GM19463 (cell line): ENCODE data around the gene ALCAM.
"Not testable (repeated sequence)": the region's sequence is repeated elsewhere in the genome, so short reads cannot be mapped to it uniquely, and the experiment has no call there.

ENCODE experiments used
- ATAC-seq: cut with Tn5 transposase; IDR thresholded peaks from one replicate; pipeline ENCODE4 v1.9.1; 2021; ENCODE audit warnings: mild to moderate bottlenecking, moderate library complexity; ENCODE audit not compliant: unreplicated experiment

ALCAM gene

DNA sequence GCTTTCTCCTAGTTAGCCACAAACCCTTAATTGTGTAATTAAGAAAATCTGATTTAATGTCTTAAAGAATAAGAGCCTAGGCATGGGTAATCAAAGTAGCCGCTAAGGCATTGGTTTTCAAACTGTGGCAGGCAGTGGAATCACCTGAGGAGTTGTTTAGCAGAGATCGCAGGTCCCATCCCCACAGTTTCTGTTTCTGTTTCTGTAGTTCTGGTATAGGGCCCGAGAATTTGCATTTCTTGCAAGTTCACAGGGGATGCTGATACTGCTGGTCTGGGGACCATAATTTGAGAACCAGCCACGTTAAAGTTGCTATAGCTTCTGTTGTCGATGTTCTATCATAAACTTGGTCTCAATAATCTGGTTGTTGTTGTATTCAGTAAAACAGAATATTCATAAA lies 204.3 kb downstream of the ALCAM start:
- no peak for ATAC-seq

DNA sequence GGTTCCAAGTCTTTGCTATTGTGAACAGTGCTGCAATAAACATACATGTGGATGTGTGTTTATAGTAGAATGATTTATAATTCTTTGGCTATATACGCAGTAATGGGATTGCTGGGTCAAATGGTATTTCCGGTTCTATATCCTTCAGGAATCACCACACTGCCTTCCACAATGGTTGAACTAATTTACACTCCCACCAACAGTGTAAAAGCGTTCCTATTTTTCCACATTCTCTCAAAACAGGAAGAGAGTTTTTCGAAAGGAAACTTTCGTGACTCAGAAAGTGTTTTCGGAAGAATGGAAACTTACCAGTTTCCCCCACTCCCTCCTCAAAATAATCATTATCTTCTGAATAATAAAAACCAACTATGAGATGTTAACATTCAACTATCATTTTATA lies 205.8 kb downstream of the ALCAM start:
- no peak for ATAC-seq

DNA sequence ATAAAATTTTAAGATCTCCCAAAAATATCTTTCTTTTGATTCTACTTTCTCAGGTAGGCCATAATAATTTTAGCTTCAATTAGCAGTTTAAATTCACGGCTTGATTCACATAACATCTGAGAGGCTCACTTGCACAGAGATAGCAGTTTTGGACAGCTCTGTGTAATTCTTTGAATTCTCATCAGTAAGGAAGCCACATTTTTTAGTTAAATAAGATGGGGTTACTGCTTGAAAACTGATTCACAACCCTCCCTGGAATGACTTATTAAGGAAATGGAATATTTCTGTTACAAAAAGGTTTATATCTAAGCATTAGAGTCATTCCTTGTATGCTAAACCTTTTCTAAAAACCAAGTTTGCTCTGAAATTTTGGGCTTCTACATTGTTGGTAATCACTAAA lies 212.7 kb downstream of the ALCAM start:
- no peak for ATAC-seq

DNA sequence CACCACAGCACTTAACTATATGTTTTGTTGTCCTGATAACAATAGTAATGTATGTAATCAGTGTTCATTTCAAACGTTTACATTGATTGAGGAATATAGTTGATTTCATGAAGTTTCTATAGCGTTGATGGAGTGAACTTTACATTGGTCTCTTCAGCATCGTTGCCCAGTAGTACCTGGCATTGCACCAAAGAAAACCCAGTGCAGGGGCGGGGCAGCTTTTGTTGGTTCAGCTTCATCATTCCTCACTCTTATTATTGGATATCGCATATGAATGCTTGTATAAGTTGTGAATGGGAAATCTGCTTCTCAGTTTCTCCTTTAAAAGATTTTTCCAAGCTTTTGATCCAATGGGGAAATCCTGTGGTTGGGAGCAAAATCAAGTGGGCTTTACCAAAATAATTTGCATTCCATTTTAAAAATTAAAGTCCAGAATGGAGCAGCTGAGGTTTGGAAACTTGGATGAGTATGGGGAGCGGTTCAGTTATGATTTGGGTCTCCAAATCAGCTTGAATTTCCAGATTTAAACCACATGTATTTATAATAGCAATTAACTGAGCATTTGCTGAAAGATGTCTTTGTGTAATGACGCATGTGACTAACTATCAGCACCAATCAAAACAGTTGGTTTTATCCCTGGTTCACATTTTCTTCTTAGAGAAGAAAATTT lies 213.7 kb downstream of the ALCAM start:
- no peak for ATAC-seq

DNA sequence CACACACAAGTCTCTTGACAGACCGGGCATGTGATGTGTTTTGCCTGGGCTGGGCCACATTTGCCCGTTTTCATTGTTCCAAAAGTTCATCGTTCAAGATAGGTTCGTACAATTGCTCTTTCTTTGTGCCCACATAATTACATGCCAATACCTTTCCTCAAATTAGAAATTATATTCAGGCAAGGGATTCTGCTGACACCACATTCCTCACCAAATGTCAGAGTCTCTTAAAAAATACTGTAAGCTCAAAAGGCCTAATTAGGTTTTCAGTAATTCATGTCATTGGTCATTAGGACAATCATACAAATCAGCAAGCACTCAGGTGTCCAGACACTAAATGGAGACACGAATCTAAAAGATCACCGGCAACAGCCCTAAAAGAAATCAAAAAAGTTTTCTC lies 215.3 kb downstream of the ALCAM start:
- no peak for ATAC-seq

DNA sequence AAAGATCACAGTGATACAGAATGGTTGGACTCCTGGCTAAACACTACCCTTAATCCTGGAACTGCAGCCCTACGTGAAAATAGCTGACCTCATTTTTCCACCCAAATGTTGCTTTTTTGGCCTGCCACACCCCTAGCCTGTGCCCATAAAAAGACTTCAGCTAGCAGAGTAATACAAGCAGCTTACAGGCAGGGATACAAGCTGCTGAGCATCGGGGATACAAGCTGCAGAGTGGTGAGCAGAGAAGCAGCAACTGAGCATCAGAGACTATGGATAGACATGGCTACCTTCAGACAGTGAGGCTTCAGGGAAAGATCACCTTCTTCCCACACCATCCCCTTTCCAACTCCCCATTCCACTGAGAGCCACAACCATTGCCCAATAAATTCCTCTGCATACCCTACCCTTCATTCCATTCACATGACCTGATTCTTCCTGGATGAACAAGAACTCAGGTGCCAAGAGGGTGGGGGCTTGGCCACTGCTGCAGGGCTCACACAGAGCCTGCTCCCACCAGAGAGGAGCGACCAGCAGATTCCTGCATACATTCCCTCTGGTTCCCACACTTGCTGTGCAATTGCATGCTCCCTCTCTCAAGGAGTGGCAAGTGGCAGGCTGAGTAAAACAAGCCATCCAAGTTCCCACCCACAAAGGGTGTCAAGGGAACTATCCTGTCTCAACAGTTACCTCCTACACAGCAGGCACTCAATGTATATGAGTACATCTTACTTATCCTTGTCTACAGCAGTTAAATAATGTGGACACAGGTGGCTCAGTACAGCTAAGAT lies 217.5 kb downstream of the ALCAM start:
- ATAC-seq = no peak

DNA sequence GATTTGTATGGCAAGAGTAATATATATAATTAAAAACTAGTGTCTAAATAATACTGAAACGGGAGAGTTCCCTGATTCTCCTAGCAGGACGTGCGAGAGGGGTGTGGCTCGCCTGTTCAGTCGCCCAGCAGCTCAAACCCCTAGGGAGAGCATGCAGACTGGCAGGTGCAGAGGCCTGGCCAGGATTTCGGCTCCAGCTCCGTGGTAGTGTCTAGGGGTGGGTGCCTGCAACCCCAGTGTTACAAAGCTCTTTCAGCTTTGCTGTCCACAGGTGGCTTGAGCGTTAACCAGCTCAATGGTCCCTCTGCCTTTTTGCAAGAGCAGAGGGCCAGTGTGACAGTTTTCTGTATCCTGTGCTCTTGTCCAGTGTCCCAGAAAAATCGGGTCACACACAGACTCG lies 226.6 kb downstream of the ALCAM start:
- no peak for ATAC-seq

DNA sequence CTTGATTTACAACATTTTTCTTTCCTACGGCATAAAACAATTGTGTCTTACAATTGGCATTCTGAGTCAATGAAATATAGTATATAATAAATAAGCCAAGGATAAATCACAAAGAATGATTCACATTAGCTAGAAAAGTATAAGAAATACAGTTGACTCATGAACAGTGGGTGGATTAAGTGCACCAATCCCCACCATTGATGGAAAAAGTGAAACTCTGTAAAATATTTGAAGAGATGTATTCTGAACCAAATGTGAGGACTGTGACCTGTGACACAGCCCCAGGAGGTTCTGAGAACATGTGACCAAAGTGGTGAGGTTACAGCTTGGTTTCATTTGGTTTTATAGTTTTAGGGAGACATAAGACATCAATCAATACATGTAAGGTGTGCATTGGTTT lies 227.5 kb downstream of the ALCAM start:
- ATAC-seq = no peak

DNA sequence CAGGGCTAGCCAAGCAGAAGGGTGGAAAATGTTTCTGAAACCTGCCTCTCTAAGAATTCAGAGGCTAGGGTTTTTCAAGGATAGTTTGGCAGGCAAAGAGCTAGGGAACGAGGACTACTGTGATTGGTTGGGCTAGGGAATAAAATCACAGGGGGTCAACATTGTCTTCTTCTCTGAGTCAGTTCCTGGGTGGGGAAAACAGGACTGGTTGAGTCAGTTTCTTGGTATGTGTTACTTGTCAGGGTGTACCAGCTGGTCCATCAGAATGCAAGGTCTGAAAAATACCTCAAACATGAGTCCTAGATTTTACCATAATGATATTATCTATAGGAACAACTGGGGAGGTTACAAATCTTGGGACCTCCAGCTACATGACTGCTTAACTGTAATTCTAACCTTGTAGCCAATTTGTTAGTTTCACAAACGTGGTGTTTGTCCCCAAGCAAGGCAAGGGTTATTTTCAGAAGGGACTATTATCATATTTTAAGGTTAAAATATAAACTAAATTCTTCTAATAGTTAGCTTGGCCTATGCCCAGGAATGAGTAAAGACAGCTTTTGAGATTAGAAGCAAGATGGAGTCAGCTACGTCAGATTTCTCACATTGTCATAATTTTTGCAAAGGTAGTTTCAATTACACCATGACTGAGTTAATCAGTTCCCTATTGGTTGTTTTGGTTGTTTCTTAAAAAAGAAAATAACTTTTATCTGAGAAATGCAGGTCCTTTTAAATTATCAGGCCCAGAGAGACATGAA lies 231.5 kb downstream of the ALCAM start:
- peak; percentile 35 for ATAC-seq

DNA sequence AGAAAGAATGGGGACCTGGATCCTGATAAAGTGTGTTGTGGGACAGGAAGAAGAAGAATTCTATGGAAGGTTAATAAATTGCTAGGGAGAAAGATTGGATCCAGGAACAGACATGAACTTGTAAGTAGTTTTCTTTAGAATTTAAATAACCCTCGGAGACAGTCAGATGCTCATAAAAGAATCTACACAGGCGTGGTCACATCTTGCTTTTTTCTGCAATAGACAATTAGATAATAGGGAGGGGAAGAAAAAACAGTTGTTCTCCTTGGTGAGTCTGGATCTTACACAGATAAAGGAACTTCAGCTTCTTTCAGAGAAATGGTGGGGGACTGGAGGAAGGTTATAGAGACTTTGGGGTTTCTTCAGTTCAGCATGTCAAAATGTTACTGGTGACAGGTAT lies 232.6 kb downstream of the ALCAM start:
- no peak for ATAC-seq

DNA sequence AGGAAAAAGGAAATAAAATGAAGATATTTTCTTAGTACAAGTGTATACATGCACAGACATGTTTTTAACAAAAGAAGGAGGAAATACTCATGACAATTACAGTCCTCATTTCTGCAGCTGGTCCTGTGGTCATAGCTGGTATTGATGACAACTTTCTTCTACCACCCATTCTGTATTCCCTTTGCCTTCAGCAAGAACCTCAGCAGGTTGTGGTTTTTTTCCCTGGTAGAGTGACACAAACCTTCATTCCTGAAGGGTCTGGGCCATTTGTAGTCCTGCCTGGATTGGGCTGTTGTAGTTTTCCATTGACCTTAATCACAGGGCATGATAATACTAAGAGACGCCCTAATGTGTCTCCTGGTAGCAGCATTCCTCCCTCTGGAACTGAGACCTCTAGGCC lies 235.0 kb downstream of the ALCAM start:
- ATAC-seq = not testable (repeated sequence)

DNA sequence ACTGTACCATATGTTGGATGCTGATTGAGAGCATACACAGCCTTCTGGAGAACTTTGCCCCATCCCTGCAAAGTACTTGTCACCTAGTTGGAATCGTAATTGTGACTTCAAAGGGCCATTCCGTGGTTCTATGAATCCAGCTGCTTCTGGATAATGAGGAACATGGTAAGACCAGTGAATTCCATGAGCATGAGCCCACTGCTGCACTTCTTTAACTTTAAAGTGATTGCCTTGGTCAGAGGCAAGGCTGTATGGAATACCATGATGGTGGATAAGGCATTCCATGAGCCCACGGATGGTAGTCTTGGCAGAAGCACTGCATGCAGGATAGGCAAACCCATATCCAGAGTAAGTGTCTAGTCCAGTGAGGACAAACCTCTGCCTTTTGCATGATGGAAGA lies 235.6 kb downstream of the ALCAM start:
- not testable (repeated sequence) for ATAC-seq

DNA sequence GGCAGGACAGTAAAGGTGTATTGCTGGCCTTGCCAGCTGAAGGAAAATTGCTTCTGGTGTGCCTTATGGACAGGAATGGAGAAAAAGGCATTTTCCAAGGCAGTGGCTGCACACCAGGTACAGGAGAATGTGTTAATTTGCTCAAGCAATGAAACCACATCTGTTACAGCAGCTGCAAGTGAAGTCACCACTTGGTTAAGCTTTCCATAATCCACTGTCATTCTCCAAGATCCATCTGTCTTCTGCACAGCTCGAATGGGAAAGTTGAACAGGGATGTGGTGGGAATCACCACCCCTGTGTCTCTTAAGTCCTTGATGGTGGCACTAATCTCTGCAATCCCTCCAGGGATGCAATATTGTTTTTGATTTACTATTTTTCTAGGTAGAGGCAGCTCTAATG lies 236.8 kb downstream of the ALCAM start:
- not testable (repeated sequence) for ATAC-seq

DNA sequence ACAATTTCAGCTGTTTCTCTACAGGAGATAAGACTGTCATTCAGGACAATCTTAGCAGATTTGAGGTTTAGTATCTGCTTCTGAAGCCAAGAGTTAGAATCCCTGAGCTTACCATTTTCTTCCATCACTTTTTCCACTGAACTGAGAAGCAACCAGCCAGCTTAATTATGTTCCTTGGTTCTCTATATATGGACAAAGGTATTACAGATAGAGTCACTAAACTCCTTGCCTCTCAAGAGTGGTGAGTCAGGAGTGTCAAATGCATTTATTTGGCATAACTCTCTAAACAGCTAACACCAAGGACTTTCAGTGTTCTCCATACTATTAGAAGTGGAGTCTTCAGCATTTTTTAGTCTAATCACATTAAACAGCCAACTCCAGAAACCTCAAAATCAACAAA lies 239.3 kb downstream of the ALCAM start:
- ATAC-seq = no peak

DNA sequence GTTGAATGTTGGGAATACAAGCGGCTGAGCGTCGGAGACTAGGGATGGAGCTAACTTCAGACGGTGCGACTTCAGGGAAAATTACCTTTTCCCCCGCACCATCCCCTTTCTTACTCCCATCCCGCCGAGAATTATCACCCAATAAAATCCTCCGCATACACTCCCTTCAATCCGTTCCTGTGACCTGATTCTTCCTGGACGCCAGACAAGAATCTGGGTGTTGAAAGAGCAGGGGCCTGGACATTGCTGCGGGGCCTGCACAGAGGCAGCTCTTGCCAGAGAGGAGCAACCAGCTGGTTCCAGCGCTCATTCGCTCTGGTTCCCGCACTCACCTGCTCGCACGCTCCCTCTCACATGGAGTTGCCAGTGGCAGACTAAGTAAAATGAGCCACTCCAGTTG lies 241.9 kb downstream of the ALCAM start:
- ATAC-seq = no peak

DNA sequence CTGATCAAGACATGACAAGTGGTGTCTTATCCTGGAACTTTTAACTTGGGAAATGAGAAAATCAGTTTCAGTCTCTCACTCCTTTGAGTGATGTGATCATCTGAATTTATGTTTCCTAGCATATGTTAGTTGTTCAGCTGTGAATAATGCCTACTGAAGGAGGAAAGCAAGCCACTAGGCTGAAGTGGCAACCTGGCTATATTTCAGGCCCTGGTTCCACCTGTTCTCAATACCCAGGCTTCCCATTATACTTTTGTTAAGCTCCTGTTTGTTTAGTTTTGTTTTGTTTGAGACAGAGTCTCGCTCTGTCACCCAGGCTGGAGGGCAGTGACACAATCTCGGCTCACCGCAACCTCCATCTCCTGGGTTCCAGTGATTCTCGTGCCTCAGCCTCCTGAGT lies 243.8 kb downstream of the ALCAM start:
- no peak for ATAC-seq

DNA sequence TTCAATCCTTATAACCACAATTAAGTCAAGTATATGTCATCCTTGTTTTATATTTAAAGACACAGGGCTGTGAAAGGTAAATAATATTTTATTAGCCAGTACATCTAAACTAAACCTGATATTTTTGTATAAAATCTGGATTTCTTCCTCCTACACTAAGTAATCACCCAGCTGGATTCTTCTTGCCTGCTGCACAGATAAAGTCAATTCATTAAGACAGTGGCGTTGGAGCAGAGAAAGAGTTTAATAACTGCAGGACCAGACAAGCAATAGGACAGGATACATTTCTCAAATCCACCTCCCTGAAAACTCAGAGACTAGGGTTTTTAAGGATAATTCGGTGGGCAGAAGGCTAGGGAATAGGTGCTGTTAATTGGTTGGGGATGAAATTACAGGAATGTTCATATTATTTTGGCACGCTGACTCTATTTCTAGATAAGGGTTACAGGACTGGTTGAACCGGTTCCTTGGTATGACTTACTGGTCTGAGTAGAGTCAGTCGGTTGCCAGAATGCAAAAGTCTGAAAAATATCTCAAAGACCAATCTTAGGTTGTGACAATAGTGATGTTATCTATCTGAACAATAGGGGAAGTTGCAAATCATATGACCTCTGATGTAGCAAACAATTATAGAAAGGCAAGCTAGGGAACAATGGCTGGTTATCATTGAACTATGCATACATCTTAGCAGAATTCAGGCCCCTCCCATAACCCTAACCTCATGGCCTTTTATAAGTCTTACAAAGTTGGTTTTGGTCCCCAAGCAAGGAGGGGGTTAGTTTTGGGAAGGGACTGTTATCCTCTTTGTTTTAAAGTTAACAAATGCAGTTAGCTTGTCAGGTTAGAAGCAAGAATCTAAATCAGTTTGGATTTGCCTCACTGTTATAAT lies 244.8 kb downstream of the ALCAM start:
- no peak for ATAC-seq

DNA sequence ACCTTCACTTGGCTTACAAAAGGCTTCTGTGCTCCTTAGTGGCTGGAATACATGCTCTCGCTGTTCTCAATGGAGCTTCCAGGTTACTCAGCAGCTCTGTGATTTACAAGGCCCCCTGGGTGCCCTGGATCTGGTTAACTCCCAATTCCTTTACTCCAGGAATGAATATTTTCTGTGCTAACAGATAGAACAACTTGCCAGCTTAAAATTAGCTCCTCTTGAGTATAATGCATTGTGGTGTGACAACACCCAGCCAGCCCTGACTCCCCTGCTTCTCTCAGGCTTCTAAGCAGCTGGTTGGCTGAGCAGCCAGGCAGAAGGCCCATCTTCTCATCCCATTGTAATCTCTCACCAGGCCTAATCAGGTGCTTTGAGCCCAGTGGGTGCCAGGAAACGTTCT lies 246.4 kb downstream of the ALCAM start:
- no peak for ATAC-seq

DNA sequence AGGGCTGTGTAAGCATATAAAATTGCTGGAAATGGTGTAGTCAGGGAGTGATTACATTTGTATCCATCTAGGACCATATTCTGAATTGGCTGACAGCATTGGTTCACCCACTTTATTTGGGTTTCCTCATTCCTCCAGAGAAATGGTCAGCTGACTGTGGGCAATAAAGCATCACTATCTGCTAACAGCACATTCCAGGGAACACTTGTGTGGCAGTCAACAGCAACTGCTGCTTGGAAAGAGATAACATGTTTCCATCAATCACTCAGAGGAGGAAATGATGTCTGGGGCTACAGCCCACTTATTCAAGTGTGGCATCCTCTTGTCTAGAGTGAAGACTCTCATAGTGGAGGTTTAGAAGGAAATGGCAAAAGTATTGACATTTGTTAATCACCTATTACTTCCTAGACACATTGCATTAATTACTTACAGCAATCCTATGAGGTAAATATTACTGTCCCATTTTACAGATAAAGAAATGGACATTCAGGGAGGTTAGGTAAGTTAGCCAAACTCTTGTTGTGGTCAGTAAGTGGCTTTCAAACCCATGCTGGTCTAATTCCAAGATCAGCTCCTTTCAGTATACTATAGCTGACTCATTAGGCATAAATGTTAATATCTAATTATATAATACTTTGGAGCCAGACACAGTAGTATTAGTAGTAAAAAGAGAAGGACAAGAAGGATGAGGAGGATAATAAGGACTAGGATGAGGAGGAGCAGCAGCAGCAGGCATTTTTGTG lies 247.8 kb downstream of the ALCAM start:
- ATAC-seq = no peak

DNA sequence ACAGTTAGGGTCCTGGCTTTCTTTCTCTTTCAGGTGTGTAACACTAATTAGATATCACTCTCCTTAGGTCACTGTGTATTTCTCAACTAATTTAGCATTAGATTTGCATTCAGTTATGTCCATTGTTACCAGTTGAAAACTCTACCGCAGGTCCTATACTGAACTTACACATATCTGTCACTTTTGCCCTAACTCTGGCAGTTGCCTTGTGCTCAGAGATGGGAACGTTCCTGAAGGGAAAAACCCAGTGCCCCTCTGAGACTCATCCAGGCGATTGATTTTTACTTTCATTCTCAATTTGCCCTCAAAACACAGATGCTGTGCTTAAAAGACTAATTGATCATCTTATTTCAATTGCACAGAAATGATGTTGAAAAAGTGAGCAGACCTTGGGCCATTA lies 249.1 kb downstream of the ALCAM start:
- ATAC-seq = no peak
